HG03135 (cell line): Measurements from ENCODE around the gene SORCS2.

Source experiments
- ATAC-seq: cut with Tn5 transposase; IDR thresholded peaks from one replicate; pipeline ENCODE4 v1.9.1; 2021; ENCODE audit warnings: mild to moderate bottlenecking, moderate library complexity; ENCODE audit not compliant: unreplicated experiment

Gene SORCS2

DNA sequence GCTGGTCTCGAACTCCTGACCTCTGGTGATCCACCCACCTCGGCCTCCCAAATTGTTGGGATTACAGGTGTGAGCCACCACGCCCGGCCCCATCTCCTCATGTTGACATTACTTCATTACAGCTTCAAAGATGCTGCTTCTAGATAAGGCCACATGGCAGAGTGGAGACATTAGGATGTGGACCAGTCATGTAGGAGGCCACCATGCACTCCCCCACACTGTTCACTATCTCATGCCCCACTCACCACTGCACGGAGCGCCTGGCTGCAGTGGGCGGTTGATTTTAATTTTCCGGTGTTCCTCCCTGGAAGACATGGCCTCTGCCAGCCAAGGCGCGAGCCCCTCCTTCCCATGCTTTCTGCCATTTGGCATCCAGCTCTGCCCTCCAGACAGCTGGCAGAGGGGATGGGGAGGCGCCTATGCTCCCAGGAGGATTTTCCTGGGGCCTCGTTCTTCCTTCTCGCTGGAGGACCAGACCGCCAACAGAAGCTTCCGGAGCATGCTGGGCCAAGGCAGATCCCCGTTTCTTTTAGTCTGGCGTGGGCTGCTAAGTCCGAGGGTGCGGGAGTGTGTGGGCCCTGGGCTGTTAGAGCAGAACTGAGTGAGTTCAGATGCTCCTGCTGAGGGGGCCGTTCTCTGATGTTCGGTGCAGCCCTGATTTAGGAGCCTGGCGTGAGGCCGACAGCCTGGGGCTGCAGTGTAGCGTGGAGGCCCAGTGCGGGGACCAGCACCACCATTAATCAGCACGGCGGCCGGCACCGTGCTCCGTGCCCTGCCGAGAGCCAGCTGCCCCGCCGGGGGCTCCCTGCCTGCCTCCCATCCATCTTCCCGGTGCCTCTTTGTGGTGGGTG, 93.1 kb downstream of the SORCS2 start:
- ATAC-seq = no peak

- no peak for ATAC-seq
These were observed 93.8 kb downstream of the SORCS2 start for GRCh38 chr4:7286170-7286569.

- ATAC-seq = no peak
These were observed 94.5 kb downstream of the SORCS2 start for GRCh38 chr4:7286798-7287197.

- no peak for ATAC-seq
These were observed 95.1 kb downstream of the SORCS2 start for GRCh38 chr4:7287274-7287917.

DNA sequence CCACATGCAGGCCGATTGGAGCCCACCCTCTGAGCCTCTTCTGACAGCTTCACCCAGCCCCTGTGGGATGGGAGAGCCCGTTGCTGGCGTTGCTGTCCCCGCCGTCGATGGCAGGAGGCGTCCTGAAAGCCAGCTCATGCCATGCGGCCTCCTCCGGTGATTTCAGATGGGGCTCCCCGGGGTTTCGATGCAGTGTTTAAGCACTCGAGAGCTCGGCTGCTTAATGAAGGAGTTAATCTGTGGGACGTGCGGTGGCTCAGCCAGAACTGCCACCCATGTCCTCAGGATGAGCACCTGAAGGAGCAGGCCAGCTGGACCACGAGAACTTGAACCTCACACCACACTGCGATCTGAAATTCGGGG, 95.6 kb downstream of the SORCS2 start:
- no peak for ATAC-seq

DNA sequence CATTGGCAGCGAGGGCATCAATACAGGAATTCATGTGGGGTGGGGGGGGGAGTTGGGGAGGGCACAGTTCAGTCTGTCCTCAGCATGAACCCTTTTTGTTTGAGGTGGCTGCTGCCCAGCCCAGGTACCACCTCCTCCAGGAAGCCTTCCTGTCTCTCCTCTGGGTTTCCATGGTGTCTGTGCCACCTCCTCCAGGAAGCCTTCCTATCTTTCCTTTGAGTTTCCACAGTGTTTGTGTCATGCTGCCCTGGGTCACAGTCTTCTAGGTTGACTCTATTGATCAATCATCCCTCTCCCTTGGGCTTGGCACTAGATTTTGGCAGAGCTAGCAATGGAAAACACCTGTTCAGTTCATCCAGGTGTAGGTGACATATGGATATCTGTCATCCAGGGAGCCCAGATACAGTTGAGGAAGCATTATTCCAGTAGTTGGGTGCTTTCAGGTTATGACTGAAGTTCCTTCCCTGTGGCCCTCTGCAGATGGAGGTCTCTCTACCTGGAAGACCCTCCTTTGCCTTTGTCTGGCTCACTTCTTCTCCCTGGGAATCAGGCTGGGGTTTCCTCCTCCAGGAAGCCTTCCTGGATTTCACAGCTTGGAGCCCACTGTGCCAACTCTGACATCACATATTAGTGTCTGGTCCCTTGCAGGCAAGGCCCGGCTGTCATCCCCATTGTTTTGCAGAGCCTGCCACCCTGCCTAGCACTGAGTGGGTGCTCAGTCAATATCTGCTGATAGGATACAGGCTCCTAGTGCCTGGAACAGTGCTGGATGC, 96.6 kb downstream of the SORCS2 start:
- ATAC-seq = no peak

- ATAC-seq = no peak
These were observed 97.3 kb downstream of the SORCS2 start for GRCh38 chr4:7289589-7289988.

DNA sequence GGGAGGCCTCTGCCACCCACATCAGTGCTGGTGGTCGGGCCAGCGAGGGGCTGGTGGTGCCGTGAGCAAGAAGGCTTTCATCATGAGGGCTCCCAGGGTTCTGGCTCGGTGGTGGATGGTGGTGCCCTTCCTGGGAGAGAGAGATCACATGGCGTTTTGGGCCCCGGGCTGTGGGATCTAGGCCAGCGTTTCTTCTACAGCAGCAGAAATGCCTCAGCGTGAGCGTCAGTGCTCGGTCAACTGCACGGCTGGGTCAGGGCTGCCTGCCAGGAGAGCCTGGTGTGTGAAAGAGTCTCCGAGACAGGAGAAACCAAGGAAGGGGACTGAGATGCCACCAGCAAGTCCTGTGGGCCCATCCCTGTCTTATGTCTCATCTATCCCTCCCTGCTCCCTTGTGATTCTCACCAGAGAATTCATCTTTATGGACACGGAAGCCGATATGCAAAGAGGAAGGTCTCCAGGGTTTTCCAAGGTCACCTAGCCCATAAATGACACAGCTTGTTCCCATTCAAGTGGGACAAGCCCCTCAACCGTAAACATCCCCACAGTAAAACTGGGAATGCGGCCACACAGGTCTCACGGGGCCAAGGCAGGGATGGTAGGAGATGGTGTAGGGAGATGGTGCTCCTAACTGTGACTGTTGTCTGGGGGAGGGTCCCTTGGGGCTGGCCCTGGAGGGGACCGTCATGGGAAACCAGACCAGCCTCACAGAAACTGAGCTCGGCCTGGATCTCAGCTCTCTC, 99.2 kb downstream of the SORCS2 start:
- no peak for ATAC-seq

DNA sequence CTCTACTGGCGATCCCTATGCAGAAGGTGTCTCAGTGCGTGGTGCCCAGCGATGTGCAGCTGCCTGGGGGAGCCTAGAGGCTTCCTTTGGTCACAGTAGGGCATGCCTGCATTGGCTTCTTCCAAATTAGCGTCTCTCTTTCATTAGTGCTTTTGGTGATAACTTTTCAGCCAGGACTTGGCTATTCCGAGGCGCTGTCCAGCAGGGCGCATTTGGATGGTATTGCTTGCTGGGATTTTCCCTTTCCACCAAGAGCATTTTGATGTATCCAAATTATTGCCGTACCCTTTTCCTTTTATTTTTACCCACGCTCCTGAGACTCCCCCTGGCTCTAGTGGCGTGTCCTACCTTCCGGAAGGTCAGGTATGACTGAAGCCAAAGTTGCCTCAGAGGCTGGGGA, 101.4 kb downstream of the SORCS2 start:
- ATAC-seq = no peak

DNA sequence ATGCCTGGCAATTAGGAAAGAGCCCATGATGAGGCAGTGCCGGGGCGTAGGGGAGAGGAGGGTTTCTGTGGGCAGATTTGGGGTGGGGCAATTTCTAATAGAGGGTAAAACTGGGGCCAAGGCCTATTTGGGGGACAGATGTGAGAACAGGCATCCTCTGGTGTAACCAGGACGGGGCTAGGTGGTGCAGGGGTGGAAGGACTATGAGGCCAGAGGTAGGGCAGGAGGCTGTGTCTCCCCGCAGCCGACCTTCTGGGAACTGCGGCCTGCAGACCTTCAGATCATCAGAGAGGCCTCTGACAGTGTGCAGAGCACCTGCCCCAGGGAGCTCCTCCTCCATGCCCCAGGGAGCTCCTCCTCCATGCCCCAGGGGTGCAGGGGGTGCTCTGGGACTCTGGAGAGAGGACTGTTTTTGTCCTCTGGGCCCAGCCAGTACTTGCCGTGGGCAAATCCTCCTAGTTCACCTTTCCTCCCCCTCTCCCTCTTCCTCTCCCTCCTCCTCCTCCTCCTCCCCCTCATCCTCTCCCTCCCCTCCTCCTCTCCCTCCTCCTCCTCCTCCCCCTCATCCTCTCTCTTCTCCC, 101.9 kb downstream of the SORCS2 start:
- ATAC-seq = no peak

- ATAC-seq = no peak
These were observed 103.0 kb downstream of the SORCS2 start for GRCh38 chr4:7295197-7295910.

DNA sequence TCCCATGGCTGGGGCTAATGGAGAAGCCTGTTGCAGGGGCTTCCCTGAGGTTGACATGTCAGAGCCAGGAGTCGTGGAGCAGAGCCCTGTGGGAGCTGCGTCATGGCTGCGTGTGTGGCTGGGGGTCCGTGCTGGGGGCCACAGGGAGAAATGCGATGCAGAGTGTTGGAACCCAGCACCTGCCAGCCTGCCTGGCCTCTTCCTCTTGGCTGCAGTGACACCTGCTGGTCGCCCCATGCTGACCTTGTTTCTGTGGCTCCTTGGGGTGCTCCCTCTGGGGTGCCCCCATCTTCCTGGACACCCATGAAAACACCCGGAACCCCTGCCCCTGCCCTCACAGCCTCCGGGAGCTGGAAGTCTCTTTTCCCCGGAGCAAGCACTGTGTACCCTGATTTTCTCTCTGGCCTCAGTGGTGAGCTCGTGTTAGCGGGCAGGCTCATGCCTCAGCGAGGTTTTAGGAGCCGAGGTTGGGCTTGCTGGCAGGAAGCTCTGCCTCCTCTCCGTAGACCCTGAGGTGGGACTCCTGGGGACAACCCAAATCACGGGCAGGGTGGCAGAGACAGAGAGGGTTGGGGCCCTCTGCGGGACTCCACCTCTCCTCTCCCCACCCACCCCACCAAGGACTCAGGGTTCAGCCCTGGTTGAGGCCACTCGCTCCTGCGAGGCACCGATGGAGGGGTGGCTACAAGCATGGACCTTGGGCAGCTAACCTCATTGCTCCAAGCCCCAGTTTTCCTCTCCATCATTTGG, 103.7 kb downstream of the SORCS2 start:
- no peak for ATAC-seq

GRCh38 chr4:7296661-7297335, 104.5 kb downstream of the SORCS2 start:
- no peak for ATAC-seq

DNA sequence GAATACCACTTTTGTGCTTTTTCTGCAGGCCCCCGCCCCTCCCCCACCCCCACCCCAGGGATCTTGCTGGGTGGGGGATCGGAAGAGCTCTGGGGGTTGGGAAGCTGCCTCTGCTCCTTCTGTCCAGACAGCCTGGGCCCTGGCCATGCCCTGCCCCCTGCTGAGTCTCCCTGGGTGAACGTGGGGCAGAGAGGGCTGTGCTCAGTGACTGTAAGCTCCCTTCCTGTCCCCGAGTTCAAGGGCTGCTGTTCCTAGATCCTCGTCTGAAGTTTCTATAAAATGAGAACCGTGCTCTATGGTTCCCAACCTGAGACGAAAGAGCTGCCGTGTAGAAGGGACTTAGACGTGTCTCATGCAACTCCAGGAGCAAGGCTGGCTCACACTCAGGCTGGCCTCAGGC, 105.0 kb downstream of the SORCS2 start:
- no peak for ATAC-seq

DNA sequence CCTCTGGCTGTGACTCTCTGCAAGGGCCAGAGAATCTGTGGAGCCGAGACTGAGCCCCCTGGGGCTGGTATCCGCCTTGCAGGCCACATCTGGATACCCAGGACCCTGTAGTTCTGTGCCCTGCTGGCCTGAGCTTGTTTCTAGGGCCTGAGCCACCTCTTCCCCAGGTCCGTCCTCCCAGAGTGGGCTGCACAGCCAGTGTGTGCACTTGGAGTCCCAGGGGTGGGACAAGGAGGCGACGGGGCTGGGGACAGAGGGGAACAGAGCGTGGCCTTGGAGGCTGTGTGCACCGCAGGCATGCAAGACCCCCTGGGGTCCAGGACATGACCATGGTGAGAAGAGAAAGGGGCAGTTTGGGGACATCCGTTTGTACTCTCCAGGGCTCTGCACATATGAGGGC, 105.5 kb downstream of the SORCS2 start:
- no peak for ATAC-seq

DNA sequence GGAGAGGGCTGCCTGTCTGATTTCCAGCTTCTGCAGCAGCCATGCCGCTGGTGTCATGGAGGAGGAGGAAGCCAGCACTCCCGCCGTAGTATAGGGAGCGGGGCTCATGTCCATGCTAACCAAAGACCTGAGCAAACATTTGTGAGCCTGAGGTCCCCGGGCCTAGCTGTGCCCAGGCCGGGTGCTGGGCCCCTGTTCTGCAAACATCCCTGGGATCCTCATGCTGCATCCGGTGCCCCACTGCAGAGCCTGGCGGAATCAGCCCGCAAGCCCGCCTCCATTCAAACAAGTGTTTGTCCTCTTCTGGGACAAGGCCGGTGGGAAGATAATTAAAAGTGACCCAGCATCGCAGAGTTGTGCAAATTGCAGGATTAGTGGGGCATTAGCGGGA, 106.3 kb downstream of the SORCS2 start:
- no peak for ATAC-seq

DNA sequence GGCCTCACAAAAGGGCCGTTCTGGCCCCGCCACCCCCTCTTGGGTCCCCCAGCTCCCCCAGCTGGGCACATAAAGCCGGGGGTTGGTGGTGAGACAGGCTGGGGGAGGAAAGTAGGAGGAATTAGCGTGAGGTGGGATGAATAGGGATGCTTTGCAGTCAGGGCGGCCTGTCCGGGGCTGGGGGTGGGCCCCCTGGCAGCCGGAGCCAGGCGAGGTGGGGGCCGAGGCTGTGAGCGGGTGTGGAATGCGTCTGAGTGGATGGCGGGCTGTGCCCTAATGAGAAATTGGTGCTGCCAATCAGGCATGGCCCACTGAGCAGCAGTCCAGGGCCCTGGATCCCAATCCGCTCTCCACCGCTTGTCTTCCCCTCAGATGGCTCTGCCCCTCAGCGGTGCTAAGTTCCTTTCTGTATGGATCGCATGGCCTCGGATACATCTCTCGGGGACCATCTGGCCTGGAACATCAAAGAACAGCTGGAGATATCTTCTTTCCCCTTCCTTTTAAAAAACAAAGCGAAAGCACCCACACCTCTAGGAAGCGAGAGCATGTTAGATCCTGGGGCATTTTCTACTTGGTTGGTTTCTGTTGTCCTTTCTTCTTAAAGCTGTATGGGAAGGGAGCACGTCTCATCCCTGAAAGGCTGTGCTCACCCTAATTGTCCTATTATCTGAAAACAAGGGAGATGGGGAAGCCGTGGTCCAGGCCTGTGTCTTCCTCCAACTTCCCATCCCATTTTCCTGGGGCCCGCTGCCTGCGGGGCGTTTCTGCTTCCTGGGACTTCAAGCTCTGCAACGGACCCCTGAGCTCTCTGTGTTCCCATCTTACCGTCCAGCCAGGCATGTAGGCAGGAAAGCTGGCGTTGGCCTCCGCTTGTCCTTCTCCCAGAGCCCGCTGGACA, 106.9 kb downstream of the SORCS2 start:
- ATAC-seq = no peak
